Measurements from ENCODE around the gene RHOBTB3.

The RHOBTB3 gene

GRCh38 chr5:95729115-95730010 is 1.8 kb upstream of the RHOBTB3 start:
- no peak overlapping the region for H3K4me3 ChIP-seq (ENCODE audit: low read depth, low read length)
- TF ChIP-seq CTCF (conservative IDR thresholded peaks at IDR 0.05; ENCODE audit: low read depth, low read length), result no peak
- no peak for DNase-seq (ENCODE audit: low read depth)

- DNase-seq (ENCODE audit: low read depth), result no peak
- H3K4me3 ChIP-seq (ENCODE audit: low read depth, low read length), result peak overlapping the region; percentile 70
- TF ChIP-seq CTCF (conservative IDR thresholded peaks at IDR 0.05; ENCODE audit: low read depth, low read length), result no peak
These were observed 980 bp upstream of the RHOBTB3 start for GRCh38 chr5:95730011-95730700.

GRCh38 chr5:95731571-95732554 is 727 bp downstream of the RHOBTB3 start:
- H3K4me3 ChIP-seq (ENCODE audit: low read depth, low read length), result peak overlapping the region; percentile 70
- no peak for TF ChIP-seq CTCF (conservative IDR thresholded peaks at IDR 0.05; ENCODE audit: low read depth, low read length)
- peak; percentile 58 for DNase-seq (ENCODE audit: low read depth)

GRCh38 chr5:95733107-95733665 is 2.0 kb downstream of the RHOBTB3 start:
- H3K4me3 ChIP-seq (ENCODE audit: low read depth, low read length), result peak overlapping the region; percentile 70
- TF ChIP-seq CTCF (conservative IDR thresholded peaks at IDR 0.05; ENCODE audit: low read depth, low read length), result no peak
- no peak for DNase-seq (ENCODE audit: low read depth)

GRCh38 chr5:95734187-95734586 is 3.1 kb downstream of the RHOBTB3 start:
- no peak for TF ChIP-seq CTCF (conservative IDR thresholded peaks at IDR 0.05; ENCODE audit: low read depth, low read length)
- peak overlapping the region; percentile 70 for H3K4me3 ChIP-seq (ENCODE audit: low read depth, low read length)
- DNase-seq (ENCODE audit: low read depth), result no peak

- peak overlapping the region; percentile 70 for H3K4me3 ChIP-seq (ENCODE audit: low read depth, low read length)
- DNase-seq (ENCODE audit: low read depth), result no peak
- no peak for TF ChIP-seq CTCF (conservative IDR thresholded peaks at IDR 0.05; ENCODE audit: low read depth, low read length)
These were observed 3.8 kb downstream of the RHOBTB3 start for GRCh38 chr5:95734906-95735305.
